ENCODE measurements around the gene ITPK1. TPM values are rescaled to one million over a fixed set of nuclear protein-coding genes. Genes with fewer than 3 reads are reported as not detected.

Gene ITPK1
- total RNA-seq, 1 experiment from 2014 or later = 66.2 TPM

DNA sequence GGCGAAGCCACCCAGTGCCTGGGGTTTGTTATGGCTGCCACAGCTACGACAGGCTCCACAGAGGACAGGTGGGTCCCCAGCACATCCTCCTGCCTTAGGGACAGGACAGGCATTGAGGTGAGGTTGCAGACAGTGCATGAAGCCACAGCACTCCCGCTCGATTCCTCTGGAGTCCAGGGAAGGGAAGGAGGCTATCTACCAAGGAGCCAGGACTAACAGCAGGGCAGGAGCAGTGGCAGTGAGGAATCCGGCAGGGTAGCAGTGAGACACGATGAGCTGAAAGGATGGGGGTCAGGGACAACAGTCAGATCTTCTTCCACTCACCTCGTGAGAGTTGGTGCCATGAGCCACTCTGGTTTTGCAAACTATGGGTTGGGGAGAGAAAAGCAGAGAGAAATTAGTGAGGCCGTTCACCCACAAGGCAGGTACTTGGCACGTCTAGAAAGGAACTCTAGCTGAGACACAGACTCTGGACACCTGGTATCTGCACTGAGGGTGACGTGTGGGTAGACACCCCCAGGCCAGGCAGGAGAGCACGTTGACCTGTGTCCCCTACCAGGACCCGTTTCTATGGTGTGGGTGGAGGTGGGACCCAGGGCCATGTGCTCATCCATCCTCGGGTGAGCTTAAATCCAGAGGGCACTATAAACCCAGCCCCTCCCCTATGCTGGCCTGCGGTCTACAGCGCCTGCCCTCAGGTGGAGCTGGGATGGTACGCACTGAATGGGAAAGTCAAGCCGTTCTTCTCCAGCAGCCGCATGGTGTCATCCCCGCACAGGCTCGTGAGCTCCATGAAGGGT is 153.5 kb downstream of the ITPK1 start:
- Histone ChIP-seq H3K9me3 (ENCODE audit: low read length) (no peaks in the 10 kb centered on the region), H3K4me1 (ENCODE audit: insufficient read depth, low read length) (peaks cover 22% of the 10 kb centered on the region), H3K9me2 (replicated peaks; ENCODE audit: low read length) (no peaks in the 10 kb centered on the region), H3K4me2 (ENCODE audit: low read length) (no peak overlapping the region), H3K79me2 (ENCODE audit: low read length) (0 out of 2 replicates have a peak, but pooled peaks cover 3% of the 10 kb centered on the region), H3K36me3 (ENCODE audit: low read depth, low read length) (no peaks in the 10 kb centered on the region; the same call in 1 of the 2 replicates), H2AFZ (ENCODE audit: low read length) (no peak overlapping the region), H3K4me3 (ENCODE audit: low read length) (no peak overlapping the region), H3K9ac (ENCODE audit: low read length) (no peak overlapping the region), H3K27me3 (ENCODE audit: low read length) (no peaks in the 10 kb centered on the region), H4K20me1 (ENCODE audit: low read length) (no peaks in the 10 kb centered on the region), H3F3A (ENCODE audit: low read length, unreplicated experiment) (no peaks in the 10 kb centered on the region), H3K27ac (ENCODE audit: low read length) (no peak overlapping the region)
- DNase-seq = no peak
- TF ChIP-seq EZH2 (IDR thresholded peaks at IDR 0.05; ENCODE audit: low read length, unreplicated experiment) (no peak), EZH2phosphoT487 (IDR thresholded peaks at IDR 0.05; ENCODE audit: borderline replicate concordance, low read length) (no peak)
- TF ChIP-seq, protein P1, sequence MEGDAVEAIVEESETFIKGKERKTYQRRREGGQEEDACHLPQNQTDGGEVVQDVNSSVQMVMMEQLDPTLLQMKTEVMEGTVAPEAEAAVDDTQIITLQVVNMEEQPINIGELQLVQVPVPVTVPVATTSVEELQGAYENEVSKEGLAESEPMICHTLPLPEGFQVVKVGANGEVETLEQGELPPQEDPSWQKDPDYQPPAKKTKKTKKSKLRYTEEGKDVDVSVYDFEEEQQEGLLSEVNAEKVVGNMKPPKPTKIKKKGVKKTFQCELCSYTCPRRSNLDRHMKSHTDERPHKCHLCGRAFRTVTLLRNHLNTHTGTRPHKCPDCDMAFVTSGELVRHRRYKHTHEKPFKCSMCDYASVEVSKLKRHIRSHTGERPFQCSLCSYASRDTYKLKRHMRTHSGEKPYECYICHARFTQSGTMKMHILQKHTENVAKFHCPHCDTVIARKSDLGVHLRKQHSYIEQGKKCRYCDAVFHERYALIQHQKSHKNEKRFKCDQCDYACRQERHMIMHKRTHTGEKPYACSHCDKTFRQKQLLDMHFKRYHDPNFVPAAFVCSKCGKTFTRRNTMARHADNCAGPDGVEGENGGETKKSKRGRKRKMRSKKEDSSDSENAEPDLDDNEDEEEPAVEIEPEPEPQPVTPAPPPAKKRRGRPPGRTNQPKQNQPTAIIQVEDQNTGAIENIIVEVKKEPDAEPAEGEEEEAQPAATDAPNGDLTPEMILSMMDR (conservative IDR thresholded peaks at IDR 0.05; ENCODE audit: low read depth, low read length) = no peak
- CTCF ChIA-PET = no interaction called here
- BruUV-seq (replicated peaks) = no TSS peak
- POLR2A ChIA-PET (ENCODE audit: unreplicated experiment) = no interaction called here
- intact Hi-C loops (cut with micrococcal nuclease) = loop anchor here (5.0 kb wide), 1 partner anchor 80 kb away; no protein-coding TSS in a partner anchor
- ATAC-seq = no peak

GRCh38 chr14:92961567-92961855 is 154.2 kb downstream of the ITPK1 start:
- no peaks in the 10 kb centered on the region for H3K9me2 ChIP-seq (replicated peaks; ENCODE audit: low read length)
- H3F3A ChIP-seq (ENCODE audit: low read length, unreplicated experiment) = no peaks in the 10 kb centered on the region
- H3K27ac ChIP-seq (ENCODE audit: low read length) = no peak overlapping the region
- H2AFZ ChIP-seq (ENCODE audit: low read length) = no peak overlapping the region
- POLR2A ChIA-PET (ENCODE audit: unreplicated experiment) = no interaction called here
- no peak overlapping the region for H3K4me3 ChIP-seq (ENCODE audit: low read length)
- 0 out of 2 replicates have a peak, but pooled peaks cover 1% of the 10 kb centered on the region for H3K79me2 ChIP-seq (ENCODE audit: low read length)
- peaks cover 22% of the 10 kb centered on the region for H3K4me1 ChIP-seq (ENCODE audit: insufficient read depth, low read length)
- DNase-seq (no peak), ATAC-seq (no peak)
- no peak overlapping the region for H3K9ac ChIP-seq (ENCODE audit: low read length)
- H3K9me3 ChIP-seq (ENCODE audit: low read length) = no peaks in the 10 kb centered on the region
- H3K27me3 ChIP-seq (ENCODE audit: low read length) = no peaks in the 10 kb centered on the region
- CTCF ChIA-PET = no interaction called here
- BruUV-seq (replicated peaks) = no TSS peak
- H3K4me2 ChIP-seq (ENCODE audit: low read length) = no peak overlapping the region
- intact Hi-C loops (cut with micrococcal nuclease) = loop anchor here (5.0 kb wide), 1 partner anchor 81 kb away; no protein-coding TSS in a partner anchor
- H3K36me3 ChIP-seq (ENCODE audit: low read depth, low read length) = no peaks in the 10 kb centered on the region; the same call in 1 of the 2 replicates
- no peaks in the 10 kb centered on the region for H4K20me1 ChIP-seq (ENCODE audit: low read length)
- no peak for TF ChIP-seq EZH2phosphoT487 (IDR thresholded peaks at IDR 0.05; ENCODE audit: borderline replicate concordance, low read length)
- TF ChIP-seq, protein P1 (conservative IDR thresholded peaks at IDR 0.05; ENCODE audit: low read depth, low read length) = no peak
- TF ChIP-seq EZH2 (IDR thresholded peaks at IDR 0.05; ENCODE audit: low read length, unreplicated experiment) = no peak

Data from PC-3 (cell line).